Upper lobe of right lung (tissue), 1 donor: ENCODE data around the gene PROK1. TPM values are rescaled to one million over a fixed set of nuclear protein-coding genes. Genes with fewer than 3 reads are reported as not detected.

Experiments used
- ATAC-seq: fragments of 200-7000 bp; cut with Tn5 transposase; one replicate; pipeline ENCODE4 v1.9.1; 2020; ENCODE audit warnings: mild to moderate bottlenecking, moderate library complexity
- DNase-seq: peaks from one replicate; pipeline ENCODE4 v3.0.0-alpha.2; 2020
- H3K27ac ChIP-seq: fragments of 200-600 bp; one replicate; pipeline ENCODE4 v1.8.0; 2022
- H3K27me3 ChIP-seq: fragments of 200-600 bp; one replicate; pipeline ENCODE4 v1.8.0; 2022; ENCODE audit warnings: mild to moderate bottlenecking
- H3K36me3 ChIP-seq: fragments of 200-600 bp; one replicate; pipeline ENCODE4 v1.8.0; 2022
- H3K4me1 ChIP-seq: fragments of 200-600 bp; one replicate; pipeline ENCODE4 v1.8.0; 2022
- H3K4me3 ChIP-seq: fragments of 200-600 bp; one replicate; pipeline ENCODE4 v1.8.0; 2022; ENCODE audit warnings: mild to moderate bottlenecking
- H3K9me3 ChIP-seq: fragments of 200-600 bp; one replicate; pipeline ENCODE4 v1.8.0; 2022
- CTCF ChIP-seq: fragments of 200-600 bp; IDR thresholded peaks from one replicate; pipeline ENCODE4 v1.8.0; 2022; ENCODE audit warnings: antibody characterized with exemption
- intact Hi-C: fragments of 100-400 bp; cut with DNase I; formaldehyde crosslinking; loops from one replicate; pipeline ENCODE4 v1.11.0; 2022
- total RNA-seq: library from RNA; stranded (reverse); fragmentation: NEBNext Ultra II Directional; extraction: Animal tissue kit (Norgen Biotek cat#: 25700); gene quantifications from one replicate; pipeline ENCODE4 v1.2.1, GENCODE V29; 2021
- donor health status: DM: no; HTN: yes; CAD: no; lungs with severe emphysema.

PROK1 gene
- total RNA-seq, 1 donor from 2014 or later: 0.41 TPM

DNA sequence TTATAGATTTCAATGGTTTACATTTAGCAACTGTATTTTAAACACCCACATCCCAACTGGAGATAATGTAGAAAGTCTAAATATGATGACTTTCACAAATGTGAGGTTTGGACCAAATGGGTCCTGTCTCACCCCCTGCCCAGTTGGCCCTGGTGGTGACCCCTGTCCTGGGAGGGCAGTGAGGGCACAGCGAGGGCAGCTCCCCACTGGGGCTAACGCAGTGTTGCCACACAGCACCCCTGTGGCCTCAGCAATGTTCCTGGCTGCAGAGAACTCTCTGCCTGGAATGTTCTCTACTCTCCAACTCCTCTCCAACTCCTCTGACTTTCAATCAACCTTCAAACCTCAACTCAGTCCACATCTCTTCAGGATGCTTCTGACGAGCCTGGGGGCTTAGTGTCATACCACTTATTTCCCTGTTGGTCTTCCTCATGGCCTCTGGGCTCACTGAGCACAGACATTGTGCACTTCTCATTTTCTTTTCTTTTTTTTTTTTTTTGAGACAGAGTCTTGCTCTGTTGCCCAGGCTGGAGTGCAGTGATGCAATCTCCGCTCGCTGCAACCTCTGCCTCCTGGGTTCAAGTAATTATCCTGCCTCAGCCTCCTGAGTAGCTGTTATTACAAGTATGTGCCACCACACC lies 42.2 kb downstream of the PROK1 start:
- no peak for ATAC-seq
- H3K9me3 ChIP-seq: no peaks in the 10 kb centered on the region
- intact Hi-C loops: no loop called here

GRCh38 chr1:110494036-110494435 lies 43.1 kb downstream of the PROK1 start:
- Histone ChIP-seq H3K27ac (no peak overlapping the region), H3K4me3 (no peak overlapping the region), H3K9me3 (no peaks in the 10 kb centered on the region), H3K27me3 (no peaks in the 10 kb centered on the region), H3K36me3 (no peaks in the 10 kb centered on the region), H3K4me1 (no peaks in the 10 kb centered on the region)
- DNase-seq (no peak), ATAC-seq (no peak)
- intact Hi-C loops: no loop called here
- TF ChIP-seq CTCF: no peak

More for the DNA sequence above, 42.2 kb downstream of the PROK1 start:
- no peak for TF ChIP-seq CTCF
- Histone ChIP-seq H3K36me3 (no peaks in the 10 kb centered on the region), H3K27ac (no peak overlapping the region), H3K27me3 (no peaks in the 10 kb centered on the region), H3K4me1 (no peaks in the 10 kb centered on the region), H3K4me3 (no peak overlapping the region)
- DNase-seq: no peak

DNA sequence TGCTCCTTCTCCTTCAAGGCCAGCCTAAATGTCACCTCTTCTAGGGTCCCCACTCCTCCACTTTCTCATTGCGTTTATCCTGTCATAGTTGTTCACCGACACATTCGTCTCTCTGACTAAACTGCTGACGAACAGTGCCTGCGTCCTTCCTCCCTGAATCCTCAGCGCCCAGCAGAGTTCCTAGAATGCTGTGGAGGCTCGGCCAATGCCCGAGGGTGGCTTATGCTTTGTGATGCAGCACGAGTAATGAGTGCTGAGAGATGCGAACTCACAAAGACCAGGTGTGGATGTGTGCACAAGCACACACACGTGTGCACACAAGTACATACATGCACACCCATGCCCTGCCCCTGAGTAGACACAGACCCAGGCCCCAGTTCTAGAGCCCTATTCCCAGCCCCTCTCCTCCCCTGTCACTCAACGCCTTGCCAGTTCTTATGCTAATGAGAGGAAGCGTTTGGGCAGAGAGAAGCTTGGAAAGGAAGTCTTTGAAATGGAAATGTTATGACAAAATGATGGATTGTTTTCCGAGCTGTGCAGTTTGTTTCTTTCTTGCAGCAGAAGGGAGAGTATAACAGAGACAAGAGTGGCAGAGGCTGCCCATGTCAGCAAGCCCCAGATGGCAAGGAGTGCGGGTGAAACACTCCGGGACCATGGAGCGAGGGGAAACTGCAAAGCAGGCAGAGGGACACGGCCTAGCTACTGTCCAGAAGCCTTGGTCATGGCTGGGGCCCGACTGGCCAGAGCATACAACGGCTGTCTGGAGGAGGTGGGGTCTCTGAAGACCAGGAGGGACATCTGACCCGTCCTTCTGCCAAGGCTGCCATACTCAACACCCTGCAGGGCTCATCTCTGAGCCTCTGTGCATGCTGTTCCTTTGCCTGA lies 43.8 kb downstream of the PROK1 start:
- Histone ChIP-seq H3K27ac (no peak overlapping the region), H3K4me1 (no peaks in the 10 kb centered on the region), H3K4me3 (no peak overlapping the region), H3K27me3 (no peaks in the 10 kb centered on the region), H3K9me3 (no peaks in the 10 kb centered on the region), H3K36me3 (no peaks in the 10 kb centered on the region)
- no peak for ATAC-seq
- intact Hi-C loops: no loop called here
- DNase-seq: no peak
- TF ChIP-seq CTCF: no peak

GRCh38 chr1:110495926-110496600 lies 45.1 kb downstream of the PROK1 start:
- intact Hi-C loops: no loop called here
- peak; percentile 94 for TF ChIP-seq CTCF
- no peak for DNase-seq

DNA sequence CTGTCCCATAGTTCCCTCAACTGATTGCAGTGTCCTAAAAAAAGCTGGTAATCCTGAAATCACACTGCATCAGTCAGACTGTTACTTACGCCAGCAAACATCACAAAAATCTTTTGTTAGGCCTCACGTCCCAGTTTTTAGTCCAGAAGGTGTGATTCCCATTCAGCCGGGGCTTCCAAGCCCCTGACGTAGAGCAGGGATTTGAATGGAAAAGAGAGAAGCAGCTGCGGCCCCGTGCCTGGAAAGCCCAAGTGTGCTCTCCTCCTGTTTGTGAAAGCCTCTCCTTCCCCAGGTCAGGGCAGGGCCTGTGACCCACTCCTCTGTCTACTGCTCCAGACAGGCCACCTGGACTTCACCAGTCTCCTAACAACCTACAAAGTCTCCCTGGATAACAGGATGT lies 47.3 kb downstream of the PROK1 start:
- TF ChIP-seq CTCF: no peak
- no peak overlapping the region for H3K4me3 ChIP-seq
- no peak overlapping the region for H3K27ac ChIP-seq
- ATAC-seq (no peak), DNase-seq (no peak)
- intact Hi-C loops: no loop called here
- H3K4me1 ChIP-seq: no peaks in the 10 kb centered on the region
- no peaks in the 10 kb centered on the region for H3K9me3 ChIP-seq
- H3K27me3 ChIP-seq: no peaks in the 10 kb centered on the region
- no peaks in the 10 kb centered on the region for H3K36me3 ChIP-seq

More at GRCh38 chr1:110495926-110496600, 45.1 kb downstream of the PROK1 start:
- ATAC-seq: peak; percentile 89
- Histone ChIP-seq H3K4me3 (no peak overlapping the region), H3K4me1 (no peaks in the 10 kb centered on the region), H3K27me3 (no peaks in the 10 kb centered on the region), H3K9me3 (no peaks in the 10 kb centered on the region), H3K27ac (no peak overlapping the region), H3K36me3 (no peaks in the 10 kb centered on the region)
